ENCODE results near the gene MIS12.

MIS12 gene

DNA sequence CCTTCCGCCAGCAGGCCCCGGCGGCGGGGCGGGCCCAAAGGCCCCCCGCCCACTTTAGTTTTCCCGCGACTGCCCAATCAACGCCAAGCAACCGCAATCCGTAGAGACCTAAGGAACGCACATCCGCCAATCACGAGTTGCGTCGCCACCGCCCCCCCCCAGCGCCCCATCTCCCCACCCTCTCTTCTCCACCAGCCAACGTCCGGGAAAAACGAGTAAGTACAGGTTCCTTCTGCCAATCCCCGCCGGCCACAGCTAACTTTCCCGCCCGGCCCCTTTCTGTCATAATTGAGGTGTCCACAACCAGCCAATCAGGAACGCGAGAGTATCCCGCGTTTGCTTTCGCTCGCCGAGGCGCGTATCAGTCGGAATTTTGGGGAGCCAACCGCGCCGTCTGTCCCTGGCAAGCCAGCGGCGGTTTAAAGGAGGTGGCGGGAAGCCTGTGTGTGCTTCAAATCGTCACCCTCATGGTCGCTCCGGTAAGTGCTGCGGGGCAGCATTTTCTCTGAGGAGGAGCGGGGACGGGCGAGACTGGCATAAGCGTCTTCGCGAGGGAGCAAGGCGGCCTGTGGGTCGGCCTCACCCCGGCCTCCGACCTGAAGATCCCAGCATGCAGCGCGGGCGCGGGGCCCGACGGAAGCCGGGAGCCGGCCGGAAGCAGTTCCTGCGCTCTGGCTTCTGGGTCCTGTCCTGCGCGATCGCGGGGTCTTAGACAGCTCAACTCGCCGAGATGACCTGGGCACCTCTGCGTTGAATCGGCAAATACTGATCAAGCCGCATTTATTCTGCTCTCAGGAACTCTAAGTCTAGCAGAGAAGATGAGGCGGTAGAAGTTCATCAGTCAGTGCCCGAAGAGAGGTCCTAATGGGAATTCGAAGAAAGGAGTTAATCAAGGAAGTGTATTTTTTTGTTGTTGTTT, at the start of gene MIS12:
MIS12 (plus strand) TSS at position 361 of the 919 bp plus-strand sequence. CDS start 2,297 bp downstream, outside the sequence.
- peaks cover 68% of the 10 kb centered on the region for H3K36me3 ChIP-seq (ENCODE audit: insufficient read depth, low read length)
- peak within 1 kb of the TSS; percentile 99 for H3K27ac ChIP-seq (ENCODE audit: low read length)
- H3K79me2 ChIP-seq (ENCODE audit: insufficient read depth, low read length) = peaks cover 74% of the 10 kb centered on the region
- H4K20me1 ChIP-seq (ENCODE audit: insufficient read depth, low read length) = peaks cover 43% of the 10 kb centered on the region
- ATAC-seq (ENCODE audit: insufficient read depth, low read depth) (peak; percentile 94), DNase-seq (peak; percentile 99)
- no peak for TF ChIP-seq CTCF (IDR thresholded peaks at IDR 0.05; ENCODE audit: borderline replicate concordance, extremely low read depth, low read length, poor library complexity, severe bottlenecking)
- TF ChIP-seq EZH2 (IDR thresholded peaks at IDR 0.05; ENCODE audit: borderline replicate concordance, low read depth, low read length, severe bottlenecking) = no peak
- no peaks in the 10 kb centered on the region for H3K9me3 ChIP-seq (ENCODE audit: insufficient read depth, low read length, severe bottlenecking)
- H3K27me3 ChIP-seq (ENCODE audit: insufficient read depth, low read length, poor library complexity) = no peaks in the 10 kb centered on the region
- peaks cover 46% of the 10 kb centered on the region for H3K4me1 ChIP-seq (ENCODE audit: insufficient read depth, low read length)
- H3K9ac ChIP-seq (ENCODE audit: low read depth, low read length) = peak within 1 kb of the TSS; percentile 93
- peak within 1 kb of the TSS; percentile 91 to 92 for H3K4me3 ChIP-seq (ENCODE audit: low read depth in 1 of 2, low read length in 2 of 2)
- H3K4me2 ChIP-seq (ENCODE audit: insufficient read depth, low read length) = peak within 1 kb of the TSS; percentile 97
- H2AFZ ChIP-seq (ENCODE audit: low read depth, low read length) = peak within 1 kb of the TSS; percentile 98

DNA sequence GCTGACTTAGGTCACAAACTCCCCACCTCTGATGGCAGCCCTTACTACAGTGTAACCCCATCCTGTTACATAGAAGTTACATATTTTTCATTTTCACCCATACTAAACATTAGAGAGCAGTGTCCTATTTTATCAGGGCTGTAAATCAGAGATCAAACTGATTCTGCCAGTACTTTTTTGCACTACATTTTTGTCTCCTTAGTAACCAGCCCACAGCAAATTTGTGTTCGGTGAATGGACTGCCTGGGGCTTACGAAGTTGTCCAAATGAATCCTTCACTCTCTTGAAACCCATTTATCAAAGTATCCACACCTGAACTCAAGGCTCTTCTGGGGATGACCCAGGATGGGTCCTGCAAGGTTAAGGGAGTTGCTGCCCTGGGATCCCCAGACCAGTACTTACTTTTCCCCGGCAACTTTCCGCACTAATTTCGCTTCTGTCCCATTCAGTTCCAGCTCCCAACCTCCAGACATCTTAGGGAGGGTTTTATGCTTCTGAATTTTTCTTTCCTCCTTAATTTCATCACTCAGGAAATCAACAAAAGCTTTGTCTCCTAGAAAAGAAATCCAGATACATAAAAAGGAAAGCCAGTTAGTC, 48.5 kb upstream of the MIS12 start:
- H3K4me1 ChIP-seq (ENCODE audit: insufficient read depth, low read length) = peaks cover 38% of the 10 kb centered on the region
- peak overlapping the region; percentile 91 for H3K27ac ChIP-seq (ENCODE audit: low read length)
- no peak for DNase-seq
- H4K20me1 ChIP-seq (ENCODE audit: insufficient read depth, low read length) = peaks cover 25% of the 10 kb centered on the region
- peak overlapping the region; percentile 82 for H3K4me2 ChIP-seq (ENCODE audit: insufficient read depth, low read length)
- H3K9ac ChIP-seq (ENCODE audit: low read depth, low read length) = peak overlapping the region; percentile 82
- TF ChIP-seq EZH2 (IDR thresholded peaks at IDR 0.05; ENCODE audit: borderline replicate concordance, low read depth, low read length, severe bottlenecking) = no peak
- no peak for TF ChIP-seq CTCF (IDR thresholded peaks at IDR 0.05; ENCODE audit: borderline replicate concordance, extremely low read depth, low read length, poor library complexity, severe bottlenecking)
- H3K27me3 ChIP-seq (ENCODE audit: insufficient read depth, low read length, poor library complexity) = no peaks in the 10 kb centered on the region
- H3K4me3 ChIP-seq (ENCODE audit: low read depth in 1 of 2, low read length in 2 of 2) = peak overlapping the region; percentile 55 to 84
- H2AFZ ChIP-seq (ENCODE audit: low read depth, low read length) = 0 out of 2 replicates have a peak overlapping the region, but pooled peaks have one; percentile 80
- no peaks in the 10 kb centered on the region for H3K9me3 ChIP-seq (ENCODE audit: insufficient read depth, low read length, severe bottlenecking)
- ATAC-seq (ENCODE audit: insufficient read depth, low read depth) = no peak
- peaks cover 56% of the 10 kb centered on the region for H3K79me2 ChIP-seq (ENCODE audit: insufficient read depth, low read length)
- peaks cover 61% of the 10 kb centered on the region for H3K36me3 ChIP-seq (ENCODE audit: insufficient read depth, low read length)

DNA sequence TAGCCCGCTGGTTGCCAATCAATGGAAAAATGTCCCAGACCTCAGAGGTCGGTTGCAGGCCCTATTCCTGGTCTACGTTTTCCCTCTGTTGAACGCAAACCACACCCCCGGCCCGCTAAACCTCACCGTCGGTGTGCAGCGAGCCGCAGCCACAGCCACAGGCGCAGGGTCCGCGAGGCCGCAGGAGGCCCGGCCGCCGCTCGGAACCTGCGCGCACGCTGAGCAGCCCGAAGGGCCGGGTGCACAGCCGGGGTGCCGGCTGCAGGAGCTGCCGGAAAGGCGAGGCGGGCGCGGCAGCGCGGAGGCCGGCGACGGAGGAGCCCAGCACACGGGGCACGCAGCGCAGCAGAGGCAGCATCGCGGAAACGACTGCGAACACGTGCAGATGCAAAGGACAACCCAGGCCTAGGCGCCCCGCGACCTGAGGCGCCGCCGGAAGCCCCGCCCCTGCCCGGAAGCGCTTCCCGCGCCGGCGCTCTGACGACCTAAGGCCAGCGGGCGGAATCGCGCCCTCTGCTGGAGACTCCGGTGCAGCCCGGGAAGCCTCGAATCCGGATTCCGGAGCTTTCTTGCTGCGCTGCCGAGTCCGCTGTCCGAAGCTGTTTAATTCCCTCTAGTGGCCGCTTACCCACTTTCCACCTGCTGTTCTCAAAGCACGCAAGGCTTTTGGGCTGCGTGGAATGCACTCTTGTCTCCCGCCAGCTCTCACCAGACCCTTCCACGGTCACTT, 47.5 kb upstream of the MIS12 start, which contains the start of gene C1QBP:
C1QBP (minus strand) TSS at position 440 of the 730 bp plus-strand sequence; CDS start at position 358, 82 bp downstream.
- ATAC-seq (ENCODE audit: insufficient read depth, low read depth) = peak; percentile 90
- H3K36me3 ChIP-seq (ENCODE audit: insufficient read depth, low read length) = peaks cover 59% of the 10 kb centered on the region
- peak; percentile 89 for DNase-seq
- peak within 1 kb of the TSS; percentile 55 to 84 for H3K4me3 ChIP-seq (ENCODE audit: low read depth in 1 of 2, low read length in 2 of 2)
- no peaks in the 10 kb centered on the region for H3K27me3 ChIP-seq (ENCODE audit: insufficient read depth, low read length, poor library complexity)
- TF ChIP-seq EZH2 (IDR thresholded peaks at IDR 0.05; ENCODE audit: borderline replicate concordance, low read depth, low read length, severe bottlenecking) (no peak), CTCF (IDR thresholded peaks at IDR 0.05; ENCODE audit: borderline replicate concordance, extremely low read depth, low read length, poor library complexity, severe bottlenecking) (peak; percentile 92)
- peak within 1 kb of the TSS; percentile 82 for H3K4me2 ChIP-seq (ENCODE audit: insufficient read depth, low read length)
- peaks cover 56% of the 10 kb centered on the region for H3K79me2 ChIP-seq (ENCODE audit: insufficient read depth, low read length)
- no peaks in the 10 kb centered on the region for H3K9me3 ChIP-seq (ENCODE audit: insufficient read depth, low read length, severe bottlenecking)
- H3K9ac ChIP-seq (ENCODE audit: low read depth, low read length) = peak within 1 kb of the TSS; percentile 82
- H2AFZ ChIP-seq (ENCODE audit: low read depth, low read length) = peak within 1 kb of the TSS; percentile 98
- peaks cover 18% of the 10 kb centered on the region for H4K20me1 ChIP-seq (ENCODE audit: insufficient read depth, low read length)
- H3K4me1 ChIP-seq (ENCODE audit: insufficient read depth, low read length) = peaks cover 38% of the 10 kb centered on the region
- H3K27ac ChIP-seq (ENCODE audit: low read length) = peak within 1 kb of the TSS; percentile 91

Measured in DND-41 (cell line).